Measurements from ENCODE around the gene TNFRSF11A.

TNFRSF11A gene

GRCh38 chr18:62436636-62437234 lies 111.6 kb downstream of the TNFRSF11A start:
- in situ Hi-C loops (cut with HindIII; ENCODE audit: low sequenced_read_pairs), result no loop called here
- H3K4me3 ChIP-seq (ENCODE audit: low read depth, low read length), result no peak overlapping the region
- DNase-seq (ENCODE audit: low read depth, low spot score), result no peak
- TF ChIP-seq CTCF (IDR thresholded peaks at IDR 0.05; ENCODE audit: low read depth, low read length), result no peak

GRCh38 chr18:62437235-62438017 lies 112.3 kb downstream of the TNFRSF11A start:
- DNase-seq (ENCODE audit: low read depth, low spot score), result peak; percentile 13
- in situ Hi-C loops (cut with HindIII; ENCODE audit: low sequenced_read_pairs), result no loop called here

GRCh38 chr18:62438018-62438329 lies 112.9 kb downstream of the TNFRSF11A start:
- no peak for TF ChIP-seq CTCF (IDR thresholded peaks at IDR 0.05; ENCODE audit: low read depth, low read length)
- H3K4me3 ChIP-seq (ENCODE audit: low read depth, low read length), result no peak overlapping the region
- in situ Hi-C loops (cut with HindIII; ENCODE audit: low sequenced_read_pairs), result no loop called here
- DNase-seq (ENCODE audit: low read depth, low spot score), result no peak

More at GRCh38 chr18:62437235-62438017, 112.3 kb downstream of the TNFRSF11A start:
- no peak for TF ChIP-seq CTCF (IDR thresholded peaks at IDR 0.05; ENCODE audit: low read depth, low read length)
- H3K4me3 ChIP-seq (ENCODE audit: low read depth, low read length), result no peak overlapping the region

- in situ Hi-C loops (cut with HindIII; ENCODE audit: low sequenced_read_pairs), result no loop called here
- no peak for TF ChIP-seq CTCF (IDR thresholded peaks at IDR 0.05; ENCODE audit: low read depth, low read length)
- no peak for DNase-seq (ENCODE audit: low read depth, low spot score)
- H3K4me3 ChIP-seq (ENCODE audit: low read depth, low read length), result no peak overlapping the region
These were observed 113.3 kb downstream of the TNFRSF11A start for GRCh38 chr18:62438402-62438801.

GRCh38 chr18:62438866-62439265 lies 113.8 kb downstream of the TNFRSF11A start:
- TF ChIP-seq CTCF (IDR thresholded peaks at IDR 0.05; ENCODE audit: low read depth, low read length), result no peak
- in situ Hi-C loops (cut with HindIII; ENCODE audit: low sequenced_read_pairs), result no loop called here
- no peak for DNase-seq (ENCODE audit: low read depth, low spot score)
- H3K4me3 ChIP-seq (ENCODE audit: low read depth, low read length), result no peak overlapping the region
